HG03354 (cell line): ENCODE data around the gene ADK.

Experiments
- ATAC-seq: cut with Tn5 transposase; IDR thresholded peaks from one replicate; pipeline ENCODE4 v1.9.1; 2021; ENCODE audit warnings: mild to moderate bottlenecking; ENCODE audit not compliant: unreplicated experiment, poor library complexity, severe bottlenecking

The ADK gene

GRCh38 chr10:74620626-74621025 lies 469.6 kb downstream of the ADK start:
- no peak for ATAC-seq

DNA sequence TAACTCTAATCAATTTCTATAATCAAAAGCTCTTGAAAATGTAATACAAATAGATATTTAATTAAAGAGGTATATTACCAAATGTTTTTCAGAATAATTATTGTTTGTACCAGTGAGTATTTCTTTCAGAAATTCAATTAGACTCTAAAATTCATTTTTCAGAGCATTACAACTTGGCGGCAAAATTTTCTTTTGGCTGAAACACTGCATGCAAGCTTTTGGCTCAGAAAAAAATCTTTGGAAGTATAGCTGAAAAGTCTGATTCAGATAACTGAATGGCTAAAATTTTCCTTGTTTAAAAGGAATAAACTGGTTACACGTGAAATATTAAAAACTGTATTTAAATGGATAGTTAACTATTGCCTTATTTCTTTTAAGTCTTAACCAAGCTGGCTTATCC lies 472.8 kb downstream of the ADK start:
- ATAC-seq, result no peak

GRCh38 chr10:74624501-74624900 lies 473.5 kb downstream of the ADK start:
- peak; percentile 88 for ATAC-seq

DNA sequence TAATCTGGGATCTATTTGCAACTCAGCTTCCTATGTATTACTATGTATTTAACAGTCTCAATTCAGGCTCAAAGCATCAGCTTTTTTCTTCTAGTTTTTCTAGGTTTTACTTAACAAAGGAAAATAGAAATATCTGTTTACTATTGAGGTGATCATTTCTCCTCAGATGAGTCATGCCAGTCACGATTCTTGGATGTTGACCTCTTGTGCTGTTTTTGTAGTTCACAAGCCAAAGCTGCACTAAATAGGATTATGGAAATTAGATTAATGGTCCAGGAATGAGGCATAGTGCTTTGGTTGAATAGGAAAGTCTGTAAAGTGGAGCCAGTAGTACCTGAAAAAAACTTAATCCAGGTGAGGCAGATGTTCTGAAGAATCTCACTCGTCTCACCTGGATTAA lies 477.1 kb downstream of the ADK start:
- no peak for ATAC-seq

DNA sequence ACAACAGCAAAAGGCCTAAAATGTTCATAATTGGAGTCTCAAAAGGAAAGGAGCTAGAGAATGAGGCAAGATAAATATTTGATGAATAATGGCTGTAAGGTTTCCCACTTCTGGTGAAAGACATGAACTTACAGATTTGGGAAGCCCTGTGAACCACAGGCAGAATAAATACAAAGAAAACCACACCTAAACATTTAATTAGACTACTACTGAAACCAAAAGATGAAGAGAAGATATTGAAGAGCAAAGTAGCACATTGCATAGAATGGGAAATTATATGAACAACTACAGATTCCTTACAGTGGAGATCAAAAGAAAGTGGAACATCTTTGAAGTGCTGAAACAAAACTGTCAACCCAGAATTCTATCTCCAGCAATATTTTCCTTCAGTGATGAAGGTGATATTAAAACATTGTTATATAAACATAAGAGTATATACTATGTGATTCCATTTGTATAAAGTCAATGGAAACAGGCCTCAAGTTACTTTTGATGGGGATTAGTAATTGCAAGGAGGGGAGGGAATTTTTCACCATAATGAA lies 484.0 kb downstream of the ADK start:
- ATAC-seq, result no peak

DNA sequence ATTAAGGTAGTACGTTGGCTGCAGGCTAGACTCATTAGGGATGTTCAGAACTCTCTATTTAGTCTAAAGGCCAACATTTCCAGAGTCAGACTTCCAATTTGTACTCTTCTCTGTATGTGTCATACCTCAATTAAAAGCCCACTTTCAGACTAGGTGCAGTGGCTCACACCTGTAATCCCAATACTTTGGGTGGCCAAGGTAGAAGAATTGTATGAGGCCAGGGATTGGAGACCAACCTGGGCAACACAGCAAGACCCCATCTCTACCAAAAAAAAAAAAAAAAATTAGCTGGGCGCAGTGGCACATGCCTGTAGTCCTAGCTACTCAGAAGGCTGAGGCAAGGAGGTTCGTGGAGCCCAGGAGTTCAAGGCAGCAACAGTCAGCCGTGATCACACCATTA lies 484.6 kb downstream of the ADK start:
- ATAC-seq, result no peak

- no peak for ATAC-seq
Measured at GRCh38 chr10:74637685-74638084, 486.7 kb downstream of the ADK start.

- ATAC-seq, result no peak
Measured at GRCh38 chr10:74640134-74640921, 489.3 kb downstream of the ADK start.

DNA sequence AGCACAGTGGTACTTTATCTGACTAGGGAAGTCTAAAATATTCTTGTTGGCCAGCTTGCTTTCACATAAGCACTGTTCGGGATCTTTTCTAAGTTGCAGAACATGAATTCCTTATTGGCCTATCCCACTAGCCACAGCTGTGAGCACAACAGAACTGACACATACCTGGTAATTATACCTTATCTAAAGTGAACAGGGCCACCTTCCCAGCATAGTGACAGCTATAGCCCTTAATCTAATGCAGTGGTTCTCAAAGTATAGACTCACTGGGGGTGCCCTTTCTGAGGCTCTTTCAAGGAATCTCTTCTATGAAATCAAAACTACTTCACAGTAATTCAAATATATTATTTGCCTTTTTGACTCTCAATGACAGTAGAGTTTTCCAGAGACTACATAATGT lies 490.6 kb downstream of the ADK start:
- no peak for ATAC-seq

- ATAC-seq, result no peak
Measured at GRCh38 chr10:74642901-74643595, 492.0 kb downstream of the ADK start.

DNA sequence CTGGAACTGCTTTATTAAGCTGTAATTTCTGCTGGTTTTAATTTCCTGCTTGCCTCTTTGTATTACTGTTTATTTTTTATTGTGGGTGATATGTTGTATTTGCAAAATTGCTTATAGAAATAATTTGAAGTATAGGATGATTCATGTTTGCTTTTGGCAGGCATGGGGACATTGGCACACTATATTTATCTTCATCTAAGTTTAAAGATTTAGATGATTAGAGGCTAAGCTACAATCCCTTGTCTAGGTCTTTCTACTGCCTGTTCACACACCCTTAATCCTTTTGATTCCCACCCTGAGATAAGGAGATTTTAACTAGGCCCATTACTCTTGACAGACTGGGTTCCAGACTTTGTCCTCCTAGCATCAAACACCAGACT lies 492.6 kb downstream of the ADK start:
- no peak for ATAC-seq

- no peak for ATAC-seq
Measured at GRCh38 chr10:74644738-74645137, 493.7 kb downstream of the ADK start.

DNA sequence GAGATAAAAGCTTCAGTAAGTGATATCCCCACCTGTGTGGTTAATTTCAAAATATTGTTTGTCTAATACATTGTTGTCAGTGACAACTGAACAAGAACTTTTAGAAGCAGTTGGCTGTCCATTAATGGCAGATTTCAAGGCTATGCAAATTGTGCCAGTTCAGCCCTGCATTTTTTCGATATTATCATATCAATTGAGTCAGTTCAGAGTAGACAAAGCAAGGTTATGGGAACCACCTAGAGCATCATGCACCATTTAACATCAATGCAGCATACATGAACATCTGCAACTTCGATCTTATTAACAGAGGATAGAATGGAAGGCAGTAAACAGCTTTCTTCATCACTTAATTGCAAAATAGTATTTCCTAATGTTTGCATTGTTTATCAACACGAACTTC lies 494.7 kb downstream of the ADK start:
- no peak for ATAC-seq

DNA sequence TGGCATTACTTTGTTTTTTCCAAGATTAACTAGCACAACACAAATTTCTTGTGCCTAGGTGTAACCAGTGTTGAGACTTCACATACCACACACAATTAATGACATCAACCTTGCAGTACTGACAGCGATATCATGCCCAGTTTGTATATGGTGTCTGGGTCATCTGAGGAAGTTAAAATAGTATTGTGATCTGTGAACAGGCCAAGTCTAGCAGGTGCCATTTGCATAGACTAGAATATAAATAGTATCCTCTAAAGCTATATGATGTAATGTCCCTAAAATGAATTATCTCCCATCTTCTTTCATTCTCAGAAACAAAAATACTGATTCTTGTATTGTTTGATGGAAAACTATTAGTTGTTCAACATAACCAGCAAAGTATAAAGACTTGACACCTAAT lies 499.6 kb downstream of the ADK start:
- no peak for ATAC-seq

DNA sequence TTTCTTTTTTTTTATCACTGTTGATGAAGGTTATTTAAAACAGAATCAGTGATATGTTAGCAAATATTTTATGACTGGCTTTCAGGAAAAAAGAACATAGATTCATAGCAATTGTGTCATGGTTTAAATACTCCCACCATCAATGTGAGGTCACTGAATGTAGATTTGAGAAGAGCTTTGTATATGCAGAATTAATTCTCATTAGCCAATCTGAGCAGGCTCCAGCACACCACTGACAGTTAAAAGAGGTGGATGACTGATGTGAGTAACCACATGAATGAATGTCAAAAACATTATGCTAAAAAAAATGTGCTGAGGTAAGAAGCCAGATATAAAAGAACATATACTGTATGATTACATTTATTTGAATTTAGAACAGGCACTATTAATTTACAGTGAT lies 500.5 kb downstream of the ADK start:
- no peak for ATAC-seq

GRCh38 chr10:74652664-74653063 lies 501.6 kb downstream of the ADK start:
- ATAC-seq, result no peak

DNA sequence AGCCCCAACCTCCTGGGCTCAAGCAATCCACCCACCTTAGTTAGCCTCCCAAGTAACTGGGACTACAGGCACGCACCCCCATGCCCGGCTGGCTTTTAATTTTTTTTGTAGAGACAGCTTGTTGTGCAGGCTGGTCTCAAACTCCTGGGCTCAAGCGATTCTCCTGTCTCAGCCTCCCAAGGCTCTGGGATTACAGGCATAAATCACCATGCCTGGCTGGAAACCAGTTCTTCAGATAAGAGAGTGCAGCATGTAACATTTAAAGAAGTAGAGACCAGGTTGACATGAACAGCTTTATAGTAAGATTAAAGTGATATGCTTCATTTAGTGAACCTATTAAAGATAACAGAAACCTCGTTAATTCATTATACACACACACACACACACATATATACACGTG lies 507.5 kb downstream of the ADK start:
- no peak for ATAC-seq

GRCh38 chr10:74662635-74663034 lies 511.6 kb downstream of the ADK start:
- ATAC-seq, result no peak

GRCh38 chr10:74669210-74669609 lies 518.2 kb downstream of the ADK start:
- ATAC-seq, result no peak

DNA sequence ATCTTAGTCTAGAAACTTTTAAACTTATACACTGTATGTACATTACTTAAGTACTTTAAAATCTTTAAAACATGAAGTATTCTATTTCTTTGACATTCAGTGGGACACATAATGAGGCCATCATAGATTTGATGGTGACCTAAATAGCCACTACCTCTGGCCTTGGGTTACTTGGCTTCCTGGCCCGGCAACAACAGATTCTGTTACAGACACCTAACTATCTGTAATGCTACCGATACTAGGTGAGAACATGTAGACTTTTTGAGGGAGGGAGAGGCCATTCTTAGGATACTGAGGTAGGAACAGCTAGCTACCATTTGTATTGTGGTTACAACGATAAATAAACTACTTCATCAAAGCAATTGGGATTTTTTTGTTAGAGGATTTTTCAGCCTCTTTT lies 520.7 kb downstream of the ADK start:
- ATAC-seq, result no peak

DNA sequence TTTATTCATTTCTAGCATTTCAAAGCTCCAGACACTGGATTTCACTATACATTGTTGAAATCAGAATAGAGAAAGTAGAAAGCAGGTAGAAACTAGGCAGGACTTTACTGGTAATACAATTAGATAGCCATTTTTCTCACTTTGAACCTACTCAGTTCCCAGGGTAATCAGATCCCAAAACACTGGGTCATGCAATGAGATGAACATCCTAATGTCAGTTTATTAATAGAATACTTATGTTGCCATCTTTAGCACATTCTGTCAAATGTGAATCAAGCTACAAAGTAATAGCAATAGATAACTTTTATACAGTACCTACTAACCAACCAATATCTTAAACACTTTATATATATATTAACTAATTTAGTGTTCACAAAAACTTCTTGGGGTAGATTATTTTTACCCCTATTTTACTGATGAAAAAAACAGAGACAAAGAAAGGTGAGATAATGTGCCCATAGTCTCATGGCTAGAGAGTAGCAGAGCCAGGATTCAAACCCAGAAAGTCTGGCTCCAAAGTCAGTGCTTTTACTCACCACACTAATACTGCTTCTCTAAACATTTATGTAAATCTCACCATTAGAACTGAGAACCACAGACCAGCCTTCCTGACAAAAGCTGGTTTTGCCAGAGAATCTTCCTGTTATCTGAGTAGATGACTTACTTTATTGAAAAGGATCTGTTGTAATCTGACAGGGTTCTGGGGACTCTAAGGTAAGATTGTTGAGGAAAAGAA lies 521.6 kb downstream of the ADK start:
- no peak for ATAC-seq
